ENCODE measurements around the gene ZNF521.

Gene ZNF521

DNA sequence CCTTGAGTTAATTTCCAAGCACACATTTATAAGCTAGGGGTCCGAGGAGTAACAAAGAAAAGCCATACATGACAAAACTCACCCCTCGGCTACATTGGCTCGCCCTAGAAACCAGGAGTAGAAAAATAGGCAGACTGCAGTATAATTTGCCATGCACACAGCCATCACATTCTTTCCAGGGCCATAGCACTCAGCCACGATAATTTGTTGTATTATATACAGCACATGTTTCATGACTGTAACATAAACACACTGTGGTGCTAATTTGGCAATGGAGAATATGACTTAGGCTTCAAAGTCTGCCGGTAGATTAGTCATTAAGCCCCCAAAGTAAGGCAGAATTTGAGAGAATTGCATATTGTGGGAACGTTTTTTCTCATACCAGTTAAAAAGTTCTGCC, 254.9 kb downstream of the ZNF521 start:
- H3K36me3 Mint-ChIP-seq (ENCODE audit: low read depth), result no peaks in the 10 kb centered on the region
- TF ChIP-seq, protein P1, sequence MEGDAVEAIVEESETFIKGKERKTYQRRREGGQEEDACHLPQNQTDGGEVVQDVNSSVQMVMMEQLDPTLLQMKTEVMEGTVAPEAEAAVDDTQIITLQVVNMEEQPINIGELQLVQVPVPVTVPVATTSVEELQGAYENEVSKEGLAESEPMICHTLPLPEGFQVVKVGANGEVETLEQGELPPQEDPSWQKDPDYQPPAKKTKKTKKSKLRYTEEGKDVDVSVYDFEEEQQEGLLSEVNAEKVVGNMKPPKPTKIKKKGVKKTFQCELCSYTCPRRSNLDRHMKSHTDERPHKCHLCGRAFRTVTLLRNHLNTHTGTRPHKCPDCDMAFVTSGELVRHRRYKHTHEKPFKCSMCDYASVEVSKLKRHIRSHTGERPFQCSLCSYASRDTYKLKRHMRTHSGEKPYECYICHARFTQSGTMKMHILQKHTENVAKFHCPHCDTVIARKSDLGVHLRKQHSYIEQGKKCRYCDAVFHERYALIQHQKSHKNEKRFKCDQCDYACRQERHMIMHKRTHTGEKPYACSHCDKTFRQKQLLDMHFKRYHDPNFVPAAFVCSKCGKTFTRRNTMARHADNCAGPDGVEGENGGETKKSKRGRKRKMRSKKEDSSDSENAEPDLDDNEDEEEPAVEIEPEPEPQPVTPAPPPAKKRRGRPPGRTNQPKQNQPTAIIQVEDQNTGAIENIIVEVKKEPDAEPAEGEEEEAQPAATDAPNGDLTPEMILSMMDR (IDR thresholded peaks at IDR 0.05; ENCODE audit: unreplicated experiment in 3 of 3), result no peak
- H3K27ac Mint-ChIP-seq, result peak overlapping the region; percentile 12 to 79 (median 39)
- no peaks in the 10 kb centered on the region for H3K27me3 Mint-ChIP-seq (ENCODE audit: low read depth)
- H3K9me3 Mint-ChIP-seq, result no peaks in the 10 kb centered on the region
- H3K4me1 Mint-ChIP-seq, result peaks cover 42% of the 10 kb centered on the region
- no peak overlapping the region for H3K4me3 Mint-ChIP-seq

DNA sequence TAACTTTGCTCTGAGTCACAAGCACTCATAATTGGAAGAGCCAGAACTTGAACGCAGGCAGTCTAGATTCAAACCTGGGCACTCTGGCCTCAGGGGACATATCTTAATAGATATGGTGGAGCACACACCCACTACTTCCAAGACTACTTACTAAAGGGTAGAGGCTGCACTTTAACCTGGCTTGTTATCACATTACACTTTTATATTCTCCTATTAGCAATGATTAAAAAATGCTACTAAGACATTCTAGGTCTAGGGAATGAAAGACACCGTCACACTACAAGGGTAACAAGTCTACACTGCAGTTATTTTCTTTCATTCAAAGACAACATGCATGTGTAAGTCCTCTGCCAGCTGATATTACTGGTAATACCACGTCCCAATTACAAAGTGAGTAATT, 258.8 kb downstream of the ZNF521 start:
- Mint-ChIP-seq H3K4me1 (peaks cover 20% of the 10 kb centered on the region), H3K27me3 (ENCODE audit: low read depth) (no peaks in the 10 kb centered on the region), H3K9me3 (no peaks in the 10 kb centered on the region), H3K4me3 (no peak overlapping the region), H3K36me3 (ENCODE audit: low read depth) (peaks cover 37% of the 10 kb centered on the region), H3K27ac (no peak overlapping the region)
- TF ChIP-seq, protein P1 (IDR thresholded peaks at IDR 0.05; ENCODE audit: unreplicated experiment in 3 of 3), result no peak

DNA sequence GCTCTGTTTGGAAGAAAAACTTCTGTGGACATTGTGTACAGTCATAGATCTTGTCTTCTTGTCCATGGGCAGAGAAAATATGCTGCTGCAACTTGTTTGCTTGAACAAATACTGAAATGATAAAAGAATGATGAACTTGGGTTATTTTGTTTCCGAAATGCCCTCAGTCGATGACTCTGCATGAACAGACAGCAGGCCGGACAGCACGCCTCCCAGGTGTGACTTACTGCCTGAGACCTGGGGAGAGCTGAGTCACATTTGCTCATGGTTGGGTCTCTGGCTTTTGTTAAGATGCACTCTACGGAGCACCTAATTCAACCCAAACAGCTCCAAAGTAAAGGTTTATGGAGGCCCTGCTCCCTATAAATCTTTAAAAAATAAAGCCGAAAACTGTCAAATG, 262.5 kb downstream of the ZNF521 start:
- H3K4me1 Mint-ChIP-seq, result peaks cover 4% of the 10 kb centered on the region
- TF ChIP-seq, protein P1 (IDR thresholded peaks at IDR 0.05; ENCODE audit: unreplicated experiment in 3 of 3), result no peak

DNA sequence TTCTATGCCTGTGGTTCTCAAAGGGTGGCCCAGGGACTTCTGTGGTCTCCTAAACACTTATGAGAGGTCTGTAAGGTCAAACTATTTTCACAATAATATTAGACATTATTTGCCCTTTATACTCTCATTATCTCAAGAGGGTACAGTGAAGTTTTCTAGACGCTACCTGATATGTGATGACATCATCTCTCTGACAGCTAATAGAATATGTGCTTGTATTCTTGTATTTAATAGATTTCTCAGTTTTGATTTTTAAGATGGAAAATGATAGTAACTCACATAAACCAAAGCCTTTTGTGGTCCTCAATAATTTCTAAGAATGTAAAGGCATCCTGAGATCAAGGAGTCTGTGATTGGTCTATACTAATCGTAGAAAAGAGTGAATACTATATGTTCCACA, 265.1 kb downstream of the ZNF521 start:
- no peaks in the 10 kb centered on the region for H3K9me3 Mint-ChIP-seq

More for the DNA sequence above, 262.5 kb downstream of the ZNF521 start:
- no peak overlapping the region for H3K27ac Mint-ChIP-seq
- H3K27me3 Mint-ChIP-seq (ENCODE audit: low read depth), result no peaks in the 10 kb centered on the region
- no peak overlapping the region for H3K4me3 Mint-ChIP-seq
- H3K36me3 Mint-ChIP-seq (ENCODE audit: low read depth), result peaks cover 55% of the 10 kb centered on the region
- H3K9me3 Mint-ChIP-seq, result no peaks in the 10 kb centered on the region

DNA sequence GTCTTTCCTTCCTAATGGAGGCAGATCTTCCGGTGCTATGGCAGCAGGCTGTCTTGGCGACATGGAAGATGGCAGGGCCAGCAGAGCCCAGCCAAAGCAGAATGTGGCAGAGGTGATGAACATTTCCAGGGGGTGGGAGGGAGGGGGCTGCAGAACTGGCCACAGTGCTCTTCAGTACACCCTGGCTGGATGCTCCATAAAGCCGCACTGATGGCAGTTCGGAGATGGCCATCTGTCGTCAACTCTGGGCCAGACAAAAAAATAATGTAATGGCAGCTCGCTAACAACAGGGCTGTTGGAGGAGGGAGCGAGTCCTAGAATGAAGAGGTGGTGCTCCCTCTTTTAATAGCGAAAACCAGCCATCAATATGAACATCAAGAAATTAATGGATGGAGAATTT, 271.0 kb downstream of the ZNF521 start:
- H3K9me3 Mint-ChIP-seq, result no peaks in the 10 kb centered on the region
- no peaks in the 10 kb centered on the region for H3K27me3 Mint-ChIP-seq (ENCODE audit: low read depth)
- H3K4me1 Mint-ChIP-seq, result peaks cover 40% of the 10 kb centered on the region
- no peak overlapping the region for H3K4me3 Mint-ChIP-seq
- H3K27ac Mint-ChIP-seq, result no peak overlapping the region
- TF ChIP-seq, protein P1 (IDR thresholded peaks at IDR 0.05; ENCODE audit: unreplicated experiment in 3 of 3), result no peak
- H3K36me3 Mint-ChIP-seq (ENCODE audit: low read depth), result peaks cover 30% of the 10 kb centered on the region

More for the DNA sequence above, 265.1 kb downstream of the ZNF521 start:
- peaks cover 4% of the 10 kb centered on the region for H3K4me1 Mint-ChIP-seq
- H3K27ac Mint-ChIP-seq, result no peak overlapping the region
- no peaks in the 10 kb centered on the region for H3K27me3 Mint-ChIP-seq (ENCODE audit: low read depth)
- TF ChIP-seq, protein P1 (IDR thresholded peaks at IDR 0.05; ENCODE audit: unreplicated experiment in 3 of 3), result no peak
- H3K4me3 Mint-ChIP-seq, result no peak overlapping the region
- H3K36me3 Mint-ChIP-seq (ENCODE audit: low read depth), result peaks cover 66% of the 10 kb centered on the region

DNA sequence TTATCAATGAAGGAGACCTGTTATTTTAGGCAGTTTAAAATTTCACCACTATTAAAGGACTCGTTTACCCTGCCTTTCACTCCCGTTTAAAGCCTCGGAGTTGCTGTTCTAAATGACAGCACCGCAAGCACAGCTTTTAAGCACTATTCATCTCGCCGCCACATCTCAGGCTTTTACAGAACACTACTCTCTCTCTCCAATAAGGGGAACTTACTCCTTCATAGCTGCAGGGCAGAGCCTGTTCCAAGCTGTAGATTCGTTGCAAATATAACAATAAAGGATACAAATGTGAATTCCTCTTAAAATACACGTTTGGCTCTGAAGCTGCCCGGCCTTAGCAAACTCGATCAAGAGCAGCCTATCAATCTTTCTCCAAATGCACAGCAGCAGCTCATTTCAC, 271.8 kb downstream of the ZNF521 start:
- Mint-ChIP-seq H3K4me3 (no peak overlapping the region), H3K27me3 (ENCODE audit: low read depth) (no peaks in the 10 kb centered on the region), H3K4me1 (peaks cover 47% of the 10 kb centered on the region), H3K9me3 (no peaks in the 10 kb centered on the region), H3K27ac (peak overlapping the region; percentile 9 to 54 (median 30)), H3K36me3 (ENCODE audit: low read depth) (peaks cover 27% of the 10 kb centered on the region)
- TF ChIP-seq, protein P1 (IDR thresholded peaks at IDR 0.05; ENCODE audit: unreplicated experiment in 3 of 3), result no peak

Measured in nephron (organoid).